ENCODE results near the gene SRSF8.

DNA sequence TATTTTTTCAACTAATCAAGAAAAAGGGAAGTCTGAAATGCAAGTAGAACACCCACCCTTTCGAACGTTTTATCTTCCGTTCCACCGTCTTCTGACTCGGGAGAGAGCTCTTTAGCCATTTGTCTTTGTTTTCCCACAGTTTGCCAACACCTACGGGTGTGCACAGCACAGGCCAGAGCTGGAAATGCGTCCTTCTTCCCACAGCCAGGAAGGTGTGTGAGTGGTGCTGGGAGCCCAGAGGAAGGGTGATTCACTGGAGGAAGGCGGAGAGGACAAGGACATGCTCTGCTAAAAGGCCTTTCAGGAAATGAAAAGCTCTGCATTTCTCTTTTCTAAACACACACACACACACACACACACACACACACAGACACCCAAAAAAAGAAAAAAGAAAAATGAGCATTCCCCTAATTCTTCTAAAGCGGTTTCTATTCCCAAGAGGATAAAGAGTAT is 41.5 kb downstream of the SRSF8 start:
- TF ChIP-seq, protein P1, sequence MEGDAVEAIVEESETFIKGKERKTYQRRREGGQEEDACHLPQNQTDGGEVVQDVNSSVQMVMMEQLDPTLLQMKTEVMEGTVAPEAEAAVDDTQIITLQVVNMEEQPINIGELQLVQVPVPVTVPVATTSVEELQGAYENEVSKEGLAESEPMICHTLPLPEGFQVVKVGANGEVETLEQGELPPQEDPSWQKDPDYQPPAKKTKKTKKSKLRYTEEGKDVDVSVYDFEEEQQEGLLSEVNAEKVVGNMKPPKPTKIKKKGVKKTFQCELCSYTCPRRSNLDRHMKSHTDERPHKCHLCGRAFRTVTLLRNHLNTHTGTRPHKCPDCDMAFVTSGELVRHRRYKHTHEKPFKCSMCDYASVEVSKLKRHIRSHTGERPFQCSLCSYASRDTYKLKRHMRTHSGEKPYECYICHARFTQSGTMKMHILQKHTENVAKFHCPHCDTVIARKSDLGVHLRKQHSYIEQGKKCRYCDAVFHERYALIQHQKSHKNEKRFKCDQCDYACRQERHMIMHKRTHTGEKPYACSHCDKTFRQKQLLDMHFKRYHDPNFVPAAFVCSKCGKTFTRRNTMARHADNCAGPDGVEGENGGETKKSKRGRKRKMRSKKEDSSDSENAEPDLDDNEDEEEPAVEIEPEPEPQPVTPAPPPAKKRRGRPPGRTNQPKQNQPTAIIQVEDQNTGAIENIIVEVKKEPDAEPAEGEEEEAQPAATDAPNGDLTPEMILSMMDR (IDR thresholded peaks at IDR 0.05; ENCODE audit: borderline replicate concordance, extremely low read depth, low read length, poor library complexity, severe bottlenecking), result no peak
- no peak for TF ChIP-seq EZH2 (IDR thresholded peaks at IDR 0.05; ENCODE audit: borderline replicate concordance, low read depth, low read length, severe bottlenecking)

Data from DND-41 (cell line).